Retinal pigment epithelial cell (primary cell): Measurements from ENCODE around the gene LPCAT3.

Source experiments
- DNase-seq: peaks from one replicate; pipeline ENCODE4 v3.0.0-alpha.2; 2010; ENCODE audit warnings: low read depth
- H3K4me3 ChIP-seq: 2 replicates; pipeline ENCODE4 v1.5.1; 2011; ENCODE audit warnings: mild to moderate bottlenecking, low read length, control low read depth, moderate library complexity
- TF ChIP-seq, protein P1 (sequence below): conservative IDR thresholded peaks from 2 replicates; pipeline ENCODE4 v1.5.1; 2011; ENCODE audit warnings: low read depth, low read length, control low read depth, inconsistent platforms

LPCAT3 gene

DNA sequence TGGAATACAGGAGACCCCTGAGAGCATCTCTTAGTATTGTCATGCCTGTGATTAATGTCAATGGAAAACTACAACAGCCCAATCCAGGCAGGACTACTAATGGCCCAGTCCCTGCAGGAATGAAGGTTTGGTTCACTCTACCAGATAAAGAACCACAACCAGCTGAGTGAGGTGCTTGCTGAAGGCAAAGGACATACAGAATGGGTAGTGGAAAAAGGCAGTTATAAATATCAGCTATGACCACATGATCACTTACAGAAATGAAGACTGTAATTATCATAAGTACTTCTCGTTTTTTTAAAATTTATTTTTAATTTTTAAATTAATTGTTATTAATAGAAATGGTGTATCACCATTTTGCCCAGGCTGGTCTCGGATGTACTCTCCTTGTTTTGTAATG lies 17.2 kb upstream of the LPCAT3 start:
- TF ChIP-seq, protein P1, sequence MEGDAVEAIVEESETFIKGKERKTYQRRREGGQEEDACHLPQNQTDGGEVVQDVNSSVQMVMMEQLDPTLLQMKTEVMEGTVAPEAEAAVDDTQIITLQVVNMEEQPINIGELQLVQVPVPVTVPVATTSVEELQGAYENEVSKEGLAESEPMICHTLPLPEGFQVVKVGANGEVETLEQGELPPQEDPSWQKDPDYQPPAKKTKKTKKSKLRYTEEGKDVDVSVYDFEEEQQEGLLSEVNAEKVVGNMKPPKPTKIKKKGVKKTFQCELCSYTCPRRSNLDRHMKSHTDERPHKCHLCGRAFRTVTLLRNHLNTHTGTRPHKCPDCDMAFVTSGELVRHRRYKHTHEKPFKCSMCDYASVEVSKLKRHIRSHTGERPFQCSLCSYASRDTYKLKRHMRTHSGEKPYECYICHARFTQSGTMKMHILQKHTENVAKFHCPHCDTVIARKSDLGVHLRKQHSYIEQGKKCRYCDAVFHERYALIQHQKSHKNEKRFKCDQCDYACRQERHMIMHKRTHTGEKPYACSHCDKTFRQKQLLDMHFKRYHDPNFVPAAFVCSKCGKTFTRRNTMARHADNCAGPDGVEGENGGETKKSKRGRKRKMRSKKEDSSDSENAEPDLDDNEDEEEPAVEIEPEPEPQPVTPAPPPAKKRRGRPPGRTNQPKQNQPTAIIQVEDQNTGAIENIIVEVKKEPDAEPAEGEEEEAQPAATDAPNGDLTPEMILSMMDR, result no peak
- no peak for DNase-seq

DNA sequence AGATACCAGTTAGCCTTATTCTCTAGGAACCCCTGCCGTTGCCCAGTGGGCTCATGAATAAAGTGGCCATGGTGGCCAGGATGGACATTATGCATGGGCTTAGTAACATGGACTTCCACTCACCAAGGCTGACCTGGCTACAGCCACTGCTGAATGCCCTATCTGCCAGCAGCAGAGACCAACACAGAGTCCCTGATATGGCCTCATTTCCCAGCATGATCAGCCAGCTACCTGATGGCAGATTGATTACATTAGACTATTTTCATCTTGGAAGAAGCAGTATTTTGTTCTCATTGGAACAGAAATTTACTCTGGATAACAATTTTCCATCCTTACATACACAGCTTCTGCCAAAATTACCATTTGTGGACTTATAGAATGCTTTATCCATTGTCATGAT lies 16.2 kb upstream of the LPCAT3 start:
- H3K4me3 ChIP-seq, result no peak overlapping the region
- no peak for DNase-seq
- TF ChIP-seq, protein P1, result no peak

More for the DNA sequence above, 17.2 kb upstream of the LPCAT3 start:
- H3K4me3 ChIP-seq, result no peak overlapping the region

DNA sequence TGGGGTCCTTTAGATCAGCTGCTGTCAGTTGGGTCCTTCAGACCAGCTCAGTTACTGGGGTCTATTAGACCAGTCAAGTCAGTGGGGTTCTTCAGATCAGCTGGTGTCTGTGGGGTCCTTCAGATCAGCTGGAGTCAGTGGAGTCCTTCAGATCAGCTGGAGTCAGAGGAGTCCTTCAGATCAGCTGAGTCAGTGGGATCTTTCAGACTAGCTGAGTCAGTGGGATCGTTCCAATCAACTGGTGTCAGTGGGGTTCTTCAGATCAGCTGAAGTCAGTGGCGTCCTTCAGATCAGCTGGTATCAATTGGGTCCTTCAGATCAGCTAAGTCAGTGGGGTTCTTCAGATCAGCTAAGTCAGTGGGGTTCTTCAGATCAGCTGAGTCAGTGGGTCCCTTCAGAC lies 14.7 kb upstream of the LPCAT3 start:
- TF ChIP-seq, protein P1, result no peak
- no peak overlapping the region for H3K4me3 ChIP-seq
- DNase-seq, result no peak

DNA sequence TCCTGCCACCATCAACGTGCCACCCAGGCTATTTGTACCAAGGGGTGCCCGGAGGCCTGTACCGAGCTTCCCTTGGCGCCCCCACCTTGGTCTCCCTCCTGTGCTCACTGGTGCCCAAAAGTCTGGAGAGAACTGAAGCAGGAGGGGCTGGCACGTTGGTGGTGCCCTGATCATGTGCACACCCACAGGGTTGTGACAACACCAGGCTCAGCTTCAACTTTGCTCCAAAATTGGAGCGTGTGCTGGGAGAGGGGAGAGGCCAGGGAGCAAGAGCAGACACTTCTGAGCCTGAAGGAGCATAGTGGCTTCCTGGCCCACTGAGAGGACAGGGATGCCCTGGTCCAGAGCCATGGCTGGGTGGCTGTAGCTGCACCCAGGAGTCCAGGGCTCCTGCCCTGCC lies 13.0 kb upstream of the LPCAT3 start:
- no peak overlapping the region for H3K4me3 ChIP-seq
- no peak for DNase-seq
- TF ChIP-seq, protein P1, result no peak

DNA sequence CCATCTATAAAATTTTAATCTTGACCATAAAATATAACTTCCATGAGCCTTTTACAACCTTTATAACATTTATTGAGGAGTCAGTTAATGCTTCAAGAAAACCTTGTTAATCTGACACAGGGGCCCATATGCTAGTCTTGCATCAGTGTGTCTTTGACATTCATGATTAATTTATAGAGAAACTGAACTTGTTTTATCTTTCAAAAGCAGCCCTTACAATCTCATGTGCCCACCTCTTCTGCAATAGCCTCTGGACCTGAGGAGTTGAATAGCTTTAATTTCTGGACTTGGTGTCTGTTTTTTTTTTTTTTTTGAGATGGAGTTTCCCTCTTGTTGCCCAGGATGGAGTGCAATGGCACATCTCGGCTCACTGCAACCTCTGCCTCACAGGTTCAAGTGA lies 8.6 kb upstream of the LPCAT3 start:
- H3K4me3 ChIP-seq, result no peak overlapping the region
- no peak for DNase-seq
- TF ChIP-seq, protein P1, result no peak

DNA sequence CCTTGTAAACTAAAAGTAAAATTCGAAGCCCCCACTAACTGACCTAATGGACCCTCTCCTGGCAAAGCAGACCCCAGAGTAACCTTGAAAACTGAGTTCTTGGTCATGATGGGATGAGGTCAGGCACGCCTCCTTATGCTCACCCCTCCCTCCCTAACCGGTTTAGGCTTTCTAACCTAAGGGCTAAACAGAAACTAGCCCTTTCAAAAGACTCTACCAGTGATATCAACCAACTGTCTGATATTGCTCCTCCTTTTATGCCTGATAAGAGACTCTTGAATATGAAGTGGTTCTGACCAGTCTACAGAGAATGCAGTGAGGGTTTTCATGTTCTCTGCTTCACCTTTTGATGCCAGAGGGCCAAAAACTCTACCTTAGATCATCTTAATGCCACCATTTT lies 4.8 kb upstream of the LPCAT3 start:
- DNase-seq, result no peak

DNA sequence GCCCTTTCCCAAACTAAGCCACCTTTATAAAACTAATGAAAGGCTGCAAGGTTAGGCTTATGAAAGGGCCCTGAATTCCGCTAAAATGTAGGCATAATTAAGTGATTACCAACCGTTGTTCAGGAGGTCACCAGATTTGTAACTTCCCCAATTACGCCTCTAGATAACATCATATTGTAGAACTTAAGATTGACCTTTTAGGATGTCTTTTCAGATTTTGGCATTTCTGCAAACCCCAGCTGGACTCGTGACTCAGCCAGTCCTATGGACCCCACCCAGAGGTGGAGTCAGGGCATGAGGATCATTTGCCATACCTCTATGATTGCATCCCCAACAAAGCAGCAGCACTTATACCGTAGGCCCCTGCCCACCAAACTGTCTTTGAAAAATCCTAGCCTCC lies 3.7 kb upstream of the LPCAT3 start:
- H3K4me3 ChIP-seq, result no peak overlapping the region
- TF ChIP-seq, protein P1, result no peak
- no peak for DNase-seq

More for the DNA sequence above, 4.8 kb upstream of the LPCAT3 start:
- no peak overlapping the region for H3K4me3 ChIP-seq
- TF ChIP-seq, protein P1, result no peak
